GM13977 (cell line): ENCODE data around the gene CSTB.

Experiments used
- DNase-seq: peaks from one replicate; pipeline ENCODE4 v3.0.0; 2012; ENCODE audit warnings: low spot score
- CTCF ChIP-seq: IDR thresholded peaks from 2 replicates; pipeline ENCODE4 v1.5.1; 2012; ENCODE audit warnings: mild to moderate bottlenecking, control low read depth; ENCODE audit not compliant: insufficient read depth; ENCODE audit errors: extremely low read depth, missing control alignments
- in situ Hi-C: fragments of 300-500 bp; cut with MboI; formaldehyde crosslinking; loops from one replicate; pipeline ENCODE4 v1.12.0; 2022; ENCODE audit warnings: low sequenced_read_pairs, low pct_unique_long_range_greater_than_20kb, mixed read lengths, inconsistent platforms; ENCODE audit not compliant: unreplicated experiment

CSTB gene

GRCh38 chr21:43818685-43819084, 42.6 kb upstream of the CSTB start:
- in situ Hi-C loops, result no loop called here
- DNase-seq, result no peak
- no peak for TF ChIP-seq CTCF

GRCh38 chr21:43817157-43818086, 41.3 kb upstream of the CSTB start:
- no peak for TF ChIP-seq CTCF
- no peak for DNase-seq
- in situ Hi-C loops, result no loop called here

GRCh38 chr21:43816611-43817071, 40.5 kb upstream of the CSTB start:
- TF ChIP-seq CTCF, result peak; percentile 28
- in situ Hi-C loops, result no loop called here
- DNase-seq, result no peak

- no peak for DNase-seq
- in situ Hi-C loops, result no loop called here
- no peak for TF ChIP-seq CTCF
These were observed 39.9 kb upstream of the CSTB start for GRCh38 chr21:43815991-43816390.

GRCh38 chr21:43815107-43815613, 39.1 kb upstream of the CSTB start:
- TF ChIP-seq CTCF, result no peak
- DNase-seq, result no peak
- in situ Hi-C loops, result no loop called here

- in situ Hi-C loops, result no loop called here
- DNase-seq, result no peak
- no peak for TF ChIP-seq CTCF
These were observed 38.4 kb upstream of the CSTB start for GRCh38 chr21:43814215-43815106.
